ENCODE results near the gene DOCK1.

DNA sequence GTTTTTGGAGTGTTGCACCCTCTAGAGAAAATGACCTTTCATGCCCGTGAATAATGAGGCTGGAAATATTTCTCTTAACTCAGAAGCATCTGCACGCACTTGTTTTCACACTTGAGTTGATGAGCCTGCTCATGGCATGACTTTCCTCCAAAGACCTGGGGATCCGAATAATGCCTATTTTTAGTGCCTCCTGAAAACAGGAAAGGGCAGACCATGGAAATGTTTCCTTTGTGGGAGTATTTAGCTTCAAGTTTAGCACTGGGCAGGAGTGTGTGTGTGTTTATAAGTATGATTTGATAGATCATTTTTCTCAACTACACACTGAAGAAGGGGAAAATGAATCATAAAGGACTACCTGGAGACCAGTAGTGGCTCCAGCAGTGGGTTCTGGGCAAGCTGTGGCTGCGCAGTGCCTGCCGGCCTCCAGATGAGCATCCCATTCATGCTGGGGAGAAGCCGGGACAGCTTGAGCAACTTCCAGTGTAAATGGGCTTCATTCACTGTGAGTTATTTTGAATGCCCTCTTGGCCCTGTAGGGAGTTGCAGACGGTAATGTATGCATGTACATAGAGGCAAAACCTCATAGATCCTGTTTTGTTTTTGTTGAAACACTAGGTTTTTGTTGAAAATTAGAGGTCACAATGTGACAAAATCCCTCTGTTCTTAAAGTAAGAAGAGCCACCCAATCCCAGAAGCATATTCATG, 408.9 kb downstream of the DOCK1 start:
- no peak for TF ChIP-seq POLR2A (IDR thresholded peaks at IDR 0.05; ENCODE audit: low read depth, low read length)
- TF ChIP-seq POLR2AphosphoS5 (IDR thresholded peaks at IDR 0.05; ENCODE audit: low read depth, low read length): no peak

All from GM12891 (cell line).